Glomerular endothelial cell (primary cell): ENCODE results near the gene ACOD1. TPM values are rescaled to one million over a fixed set of nuclear protein-coding genes. Genes with fewer than 3 reads are reported as not detected.
"Not testable (repeated sequence)": the region's sequence is repeated elsewhere in the genome, so short reads cannot be mapped to it uniquely, and the experiment has no call there.

ENCODE experiments used
- DNase-seq: peaks from one replicate; pipeline ENCODE4 v3.0.0-alpha.2; 2011; ENCODE audit warnings: low read depth, low spot score; ENCODE audit errors: extremely low read depth
- total RNA-seq: library from RNA; depleted of rRNA; stranded (reverse); fragments of >200 nt; gene quantifications from 2 replicates; pipeline ENCODE4 v1.2.3, GENCODE V29; 2015

ACOD1 gene
- total RNA-seq, 1 donor from 2014 or later, result not detected

DNA sequence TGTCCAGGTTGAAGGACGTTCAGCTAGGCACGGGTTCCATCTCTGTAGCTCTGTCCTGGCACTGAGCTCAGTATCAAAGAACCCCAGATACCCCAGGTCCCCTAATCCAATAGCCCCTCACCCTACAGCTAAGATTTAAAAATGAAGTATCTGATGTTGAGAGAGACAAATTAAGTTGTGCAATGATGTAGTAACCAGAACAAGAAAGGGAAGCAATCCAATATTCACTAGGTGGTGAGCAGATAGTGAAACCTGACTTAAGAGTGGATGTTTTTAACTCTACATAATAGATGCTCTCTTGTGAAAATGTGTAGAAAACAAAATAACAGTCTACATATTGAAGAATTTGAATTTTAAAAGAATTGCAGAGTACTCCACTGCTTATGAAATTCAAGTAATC is 1.8 kb downstream of the ACOD1 start:
- no peak for DNase-seq

GRCh38 chr13:76953968-76954367 is 5.7 kb downstream of the ACOD1 start:
- no peak for DNase-seq

DNA sequence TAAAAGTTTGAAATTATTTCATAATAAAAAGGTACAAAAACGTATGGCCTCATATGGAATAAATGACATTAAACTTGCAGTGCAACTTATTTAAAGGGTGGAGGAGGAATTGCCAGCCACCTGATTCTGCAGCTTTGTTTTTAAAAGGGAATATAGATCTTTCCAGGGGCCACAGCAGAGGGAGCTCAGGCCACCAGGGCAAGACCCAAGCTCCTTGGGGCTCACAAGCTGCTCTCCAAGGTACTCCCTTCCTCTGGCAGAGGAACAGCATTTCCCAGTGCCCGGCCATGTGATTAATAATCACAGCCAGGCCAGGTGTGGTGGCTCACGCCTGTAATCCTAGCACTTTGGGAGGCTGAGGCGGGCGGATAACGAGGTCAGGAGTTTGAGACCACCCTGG is 6.2 kb downstream of the ACOD1 start:
- DNase-seq, result no peak

DNA sequence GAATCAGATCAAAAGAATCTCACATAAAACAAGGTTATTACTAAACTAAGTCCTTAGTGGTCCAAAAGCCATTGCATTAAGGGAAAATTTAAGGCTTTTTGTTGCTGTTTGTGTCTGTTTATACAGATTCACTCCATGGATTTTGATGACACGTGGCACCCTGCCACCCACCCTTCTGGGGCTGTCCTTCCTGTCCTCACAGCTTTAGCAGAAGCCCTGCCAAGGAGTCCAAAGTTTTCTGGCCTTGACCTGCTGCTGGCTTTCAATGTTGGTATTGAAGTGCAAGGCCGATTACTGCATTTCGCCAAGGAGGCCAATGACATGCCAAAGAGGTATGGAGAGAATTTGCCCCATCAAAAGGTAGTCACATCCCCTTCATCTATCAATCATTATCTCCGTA is 6.9 kb downstream of the ACOD1 start:
- DNase-seq, result no peak

DNA sequence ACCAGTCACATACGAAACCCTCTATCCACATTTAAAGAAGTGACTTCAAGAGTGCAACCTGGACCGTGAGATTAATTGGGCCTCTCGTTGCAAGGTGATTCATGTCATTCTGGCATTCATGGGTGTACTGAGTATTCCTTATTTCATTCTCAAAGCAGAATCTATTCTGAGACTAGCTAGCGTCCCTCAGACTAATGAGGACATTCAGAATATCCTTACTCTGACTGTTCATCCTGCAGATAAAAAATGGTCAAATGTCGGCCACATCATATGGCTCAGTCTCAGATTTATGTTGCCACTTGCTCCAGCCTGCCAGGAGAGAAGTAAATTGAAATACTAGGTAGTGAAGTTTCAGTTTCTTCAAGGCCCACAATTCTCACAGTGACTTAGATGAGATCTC is 7.3 kb downstream of the ACOD1 start:
- DNase-seq, result no peak

DNA sequence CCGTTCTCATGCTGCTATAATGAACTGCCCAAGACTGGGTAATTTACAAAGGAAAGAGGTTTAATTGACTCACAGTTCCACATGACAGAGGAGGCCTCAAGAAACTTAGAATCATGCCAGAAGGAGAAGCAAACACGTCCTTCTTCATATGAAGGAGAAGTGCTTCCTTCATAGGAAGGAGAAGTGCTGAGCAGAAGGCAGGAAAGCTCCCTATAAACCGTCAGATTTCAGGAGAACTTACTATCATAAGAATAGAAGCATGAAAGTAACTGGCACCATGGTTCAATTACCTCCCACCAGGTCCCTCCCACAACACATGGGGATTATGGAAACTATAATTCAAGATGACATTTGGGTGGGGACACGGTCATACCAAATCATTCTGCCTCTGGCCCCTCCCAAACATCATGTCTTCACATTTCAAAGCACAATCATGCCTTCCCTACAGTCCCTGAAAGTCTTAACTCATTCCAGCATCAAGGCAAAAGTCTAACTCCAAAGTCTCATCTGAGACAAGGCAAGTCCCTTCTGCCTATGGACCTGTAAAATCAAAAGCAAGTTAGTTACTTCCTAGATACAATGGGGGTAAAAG is 10.6 kb downstream of the ACOD1 start:
- no peak for DNase-seq

DNA sequence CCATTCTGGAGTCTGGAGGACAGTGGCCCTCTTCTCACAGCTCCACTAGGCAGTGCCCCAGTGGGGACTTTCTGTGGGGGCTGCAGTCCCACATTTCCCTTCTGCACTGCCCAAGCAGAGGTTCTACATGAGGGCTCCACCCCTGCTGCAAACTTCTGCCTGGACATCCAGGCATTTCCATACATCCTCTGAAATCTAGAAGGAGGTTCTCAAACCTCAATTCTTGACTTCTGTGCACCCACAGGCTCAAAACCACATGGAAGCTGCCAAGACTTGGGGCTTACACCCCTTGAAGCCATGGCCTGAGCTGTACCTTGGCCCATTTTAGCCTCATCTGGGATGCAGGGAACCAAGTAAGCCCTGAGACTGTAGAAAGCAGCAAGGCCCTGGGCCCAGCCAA is 11.4 kb downstream of the ACOD1 start:
- not testable (repeated sequence) for DNase-seq

GRCh38 chr13:76965759-76966421 is 17.6 kb downstream of the ACOD1 start:
- DNase-seq, result no peak

- DNase-seq, result no peak
Observed at GRCh38 chr13:76967031-76967430, 18.7 kb downstream of the ACOD1 start.

DNA sequence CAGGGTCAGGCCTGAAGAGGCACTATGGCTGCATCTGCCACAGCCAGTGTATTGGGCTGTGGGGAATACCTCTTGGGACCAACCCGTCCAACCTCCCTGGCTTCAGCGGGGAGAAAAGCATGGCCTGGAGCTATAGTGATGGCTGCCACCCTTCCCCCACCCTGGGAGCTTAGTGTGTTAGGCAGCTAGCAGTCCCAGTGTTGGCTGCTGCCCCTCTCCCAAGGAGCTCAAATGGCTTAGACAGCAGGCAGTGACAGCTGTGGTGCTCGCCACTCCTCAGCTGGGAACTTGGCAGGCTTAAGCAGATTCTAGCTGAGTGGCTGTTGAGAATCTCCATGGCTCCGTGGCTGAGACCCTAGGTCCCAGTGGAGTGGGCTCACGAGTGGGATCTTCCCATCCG is 19.7 kb downstream of the ACOD1 start:
- no peak for DNase-seq

- no peak for DNase-seq
Observed at GRCh38 chr13:76969488-76970365, 21.4 kb downstream of the ACOD1 start.

- no peak for DNase-seq
Observed at GRCh38 chr13:76971215-76971614, 22.9 kb downstream of the ACOD1 start.

DNA sequence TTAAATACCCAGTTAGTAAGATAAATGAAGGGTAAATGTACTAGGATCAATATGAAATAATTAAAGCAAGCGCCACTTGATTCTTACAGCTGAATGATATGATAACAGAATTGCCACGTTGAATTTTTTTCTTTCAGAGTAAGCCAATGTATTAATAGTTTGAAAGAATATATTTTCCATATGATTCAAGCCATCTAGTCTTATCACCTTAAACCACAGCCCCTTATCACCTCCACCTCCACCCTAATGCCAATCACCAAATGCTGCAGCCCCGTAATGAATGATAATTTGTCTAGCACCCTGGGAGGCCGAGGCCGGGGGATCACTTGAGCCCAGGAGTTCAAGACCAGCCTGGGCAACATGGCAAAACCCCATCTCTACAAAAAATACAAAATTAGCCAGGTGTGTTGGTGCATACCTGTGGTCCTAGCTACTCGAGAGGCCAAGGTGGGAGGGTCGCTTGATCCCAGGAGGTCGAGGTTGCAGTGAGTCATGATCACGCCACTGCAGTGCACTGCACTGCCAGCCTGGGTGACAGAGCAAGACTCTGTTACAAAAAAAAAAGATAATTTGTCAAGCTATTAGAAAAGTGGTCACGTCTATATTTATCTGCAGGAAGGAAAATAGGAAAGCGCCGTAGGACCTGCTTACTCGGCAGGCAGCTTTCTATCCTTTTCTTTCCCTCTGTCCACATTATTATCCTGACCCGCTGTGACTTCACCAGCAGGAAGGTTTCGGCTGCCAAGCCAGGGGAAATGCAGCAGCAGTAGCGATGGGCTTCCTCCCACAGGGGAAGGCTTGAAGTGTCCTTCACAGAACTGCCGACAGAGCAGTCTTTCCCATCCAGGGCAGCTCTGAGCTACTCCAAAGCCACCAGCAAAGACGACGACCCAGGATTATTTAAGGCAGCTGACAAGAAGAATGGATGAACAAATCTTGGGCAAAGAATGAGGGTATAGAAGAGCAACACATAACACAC is 23.8 kb downstream of the ACOD1 start:
- no peak for DNase-seq

- no peak for DNase-seq
Observed at GRCh38 chr13:76973920-76974617, 25.8 kb downstream of the ACOD1 start.

DNA sequence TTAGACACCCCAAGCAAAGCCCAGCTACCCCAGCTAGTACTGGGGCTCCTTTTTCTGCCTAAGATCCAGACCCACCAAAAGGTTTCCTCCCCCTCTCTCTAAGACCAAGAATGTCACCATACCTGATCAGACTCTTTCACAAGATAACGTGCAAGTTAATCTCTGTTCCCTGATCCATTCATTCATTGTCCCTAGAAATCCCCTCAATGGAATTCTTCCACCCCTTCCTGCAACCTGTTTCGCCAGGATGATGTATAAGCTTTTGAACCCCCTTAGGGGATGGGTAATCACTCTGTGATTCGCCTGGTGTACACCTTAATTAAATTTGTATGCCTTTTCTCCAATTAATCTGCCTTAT is 26.3 kb downstream of the ACOD1 start:
- DNase-seq, result no peak

GRCh38 chr13:76975863-76976262 is 27.6 kb downstream of the ACOD1 start:
- DNase-seq, result no peak

DNA sequence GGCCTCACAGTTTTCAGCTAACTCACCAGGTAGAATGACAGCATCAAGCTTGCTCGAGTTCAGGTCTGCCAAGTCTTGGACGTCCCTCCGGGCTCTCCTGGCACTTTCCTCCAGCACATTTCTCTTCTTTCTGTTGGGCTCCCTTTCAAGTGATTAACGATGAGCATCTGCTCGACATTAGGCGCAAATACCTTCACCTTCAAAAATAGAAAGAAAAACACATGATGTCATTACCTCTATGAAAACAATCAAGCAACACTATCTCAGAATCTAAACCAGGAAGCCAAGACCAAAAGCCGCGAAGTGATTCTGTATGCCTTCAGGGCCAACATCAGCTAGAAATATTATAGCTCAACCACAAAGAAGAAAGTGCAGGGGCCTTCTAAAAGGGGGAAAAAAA is 28.2 kb downstream of the ACOD1 start:
- no peak for DNase-seq

- no peak for DNase-seq
Observed at GRCh38 chr13:76976929-76977328, 28.6 kb downstream of the ACOD1 start.

- DNase-seq, result no peak
Observed at GRCh38 chr13:76980075-76980718, 31.9 kb downstream of the ACOD1 start.

GRCh38 chr13:76982061-76982460 is 33.8 kb downstream of the ACOD1 start:
- DNase-seq, result no peak
